Stomach (tissue), 9 donors: ENCODE results near the gene BTBD6. TPM values are rescaled to one million over a fixed set of nuclear protein-coding genes. Genes with fewer than 3 reads are reported as not detected.

Experiments used
- DNase-seq, 2 donors: peaks; one replicate each; pipeline versions ENCODE4 v3.0.0 to v3.0.0-alpha.2; 2013 to 2019
- H3K27ac ChIP-seq, 5 donors: fragments of 200-600 bp in 4 of 5; sonication (generic) in 4 of 5; one replicate each; pipeline ENCODE4 v1.5.1; 2013 to 2019; ENCODE audit warnings: mild to moderate bottlenecking in 1 of 5, moderate library complexity in 1 of 5
- H3K27me3 ChIP-seq, 3 donors: fragments of 200-600 bp; sonication (generic); one replicate each; pipeline ENCODE4 v1.5.1; 2017 to 2019; ENCODE audit warnings: mixed run types in 1 of 3
- H3K36me3 ChIP-seq, 4 donors: fragments of 200-600 bp; sonication (generic); 1 replicate in 3 of 4; 2 replicates in 1 of 4; pipeline ENCODE4 v1.5.1; 2016 to 2019
- H3K4me1 ChIP-seq, 4 donors: fragments of 200-600 bp; sonication (generic); one replicate each; pipeline ENCODE4 v1.5.1; 2016 to 2019
- H3K4me3 ChIP-seq, 4 donors: fragments of 200-600 bp; sonication (generic) in 3 of 4; one replicate each; pipeline ENCODE4 v1.5.1; 2016 to 2019; ENCODE audit warnings: mild to moderate bottlenecking in 1 of 4
- H3K9me3 ChIP-seq, 4 donors: fragments of 200-600 bp; sonication (generic); one replicate each; pipeline ENCODE4 v1.5.1; 2016 to 2019
- EP300 ChIP-seq: sonication (generic); formaldehyde crosslinking; IDR thresholded peaks from one replicate; pipeline ENCODE4 v1.6.1; 2017; ENCODE audit warnings: antibody characterized with exemption
- POLR2A ChIP-seq, 4 donors: fragments of 450-650 bp; IDR thresholded peaks; one replicate each; pipeline ENCODE4 v1.6.1; 2016; ENCODE audit warnings: antibody characterized with exemption in 4 of 4, control low read depth in 2 of 4, mild to moderate bottlenecking in 1 of 4, moderate library complexity in 1 of 4
- POLR2AphosphoS5 ChIP-seq, 3 donors: sonication (generic); formaldehyde crosslinking; IDR thresholded peaks; one replicate each; pipeline ENCODE4 v1.6.1; 2016; ENCODE audit warnings: antibody characterized with exemption in 3 of 3
- WGBS, 5 donors: extraction: QIAGEN DNeasy Blood & Tissue Kit in 3 of 5; methylation state at CpG; one replicate each; pipeline versions ENCODE4 v1.1.5 to v1.1.7; 2013 to 2018; 5-methylcytosine and 5-hydroxymethylcytosine counted together
- intact Hi-C: fragments of 100-400 bp; cut with DNase I; formaldehyde crosslinking; loops from one replicate; pipeline ENCODE4 v1.15.1; 2023; ENCODE audit warnings: low total_unique reads
- polyA plus RNA-seq, 3 donors: library from polyadenylated mRNA; stranded (reverse); fragments of 200-250 nt; gene quantifications; one replicate each; pipeline ENCODE4 v1.2.3, GENCODE V29; 2013
- total RNA-seq, 5 donors: library from RNA; depleted of rRNA; stranded (reverse); fragments of >200 nt; gene quantifications; one replicate each; pipeline versions ENCODE4 v1.1.0 to v1.2.3, GENCODE V29; 2014 to 2016
- TF ChIP-seq, protein P1 (sequence below), 7 experiments: fragments of 450-650 bp in 4 of 7; fragments of 200-600 bp in 3 of 7; sonication (generic) in 3 of 7; IDR thresholded peaks; one replicate each; pipeline ENCODE4 v1.5.1; 2016 to 2019; ENCODE audit warnings: antibody characterized with exemption in 7 of 7, control low read depth in 2 of 7, mild to moderate bottlenecking in 1 of 7
- donor health status: healthy with polysubstance abuse.
- donor health status: Bipolar disorder and iron deficiency.
- donor health status: healthy.

Gene BTBD6
- total and polyA plus RNA-seq, 8 donors = 13.4 to 55.0 (median 38.0) TPM

- Histone ChIP-seq H3K27me3 (no peaks in the 10 kb centered on the region), H3K36me3 (peaks cover 17 to 70% (median 64%) of the 10 kb centered on the region in 4 donors), H3K27ac (no peak overlapping the region), H3K9me3 (no peaks in the 10 kb centered on the region), H3K4me3 (no peak overlapping the region), H3K4me1 (peaks cover 0 to 12% (median 9%) of the 10 kb centered on the region in 4 donors)
- intact Hi-C loops = no loop called here
- TF ChIP-seq POLR2AphosphoS5 (IDR thresholded peaks at IDR 0.05) (no peak), POLR2A (IDR thresholded peaks at IDR 0.05) (no peak), EP300 (no peak)
- TF ChIP-seq, protein P1, sequence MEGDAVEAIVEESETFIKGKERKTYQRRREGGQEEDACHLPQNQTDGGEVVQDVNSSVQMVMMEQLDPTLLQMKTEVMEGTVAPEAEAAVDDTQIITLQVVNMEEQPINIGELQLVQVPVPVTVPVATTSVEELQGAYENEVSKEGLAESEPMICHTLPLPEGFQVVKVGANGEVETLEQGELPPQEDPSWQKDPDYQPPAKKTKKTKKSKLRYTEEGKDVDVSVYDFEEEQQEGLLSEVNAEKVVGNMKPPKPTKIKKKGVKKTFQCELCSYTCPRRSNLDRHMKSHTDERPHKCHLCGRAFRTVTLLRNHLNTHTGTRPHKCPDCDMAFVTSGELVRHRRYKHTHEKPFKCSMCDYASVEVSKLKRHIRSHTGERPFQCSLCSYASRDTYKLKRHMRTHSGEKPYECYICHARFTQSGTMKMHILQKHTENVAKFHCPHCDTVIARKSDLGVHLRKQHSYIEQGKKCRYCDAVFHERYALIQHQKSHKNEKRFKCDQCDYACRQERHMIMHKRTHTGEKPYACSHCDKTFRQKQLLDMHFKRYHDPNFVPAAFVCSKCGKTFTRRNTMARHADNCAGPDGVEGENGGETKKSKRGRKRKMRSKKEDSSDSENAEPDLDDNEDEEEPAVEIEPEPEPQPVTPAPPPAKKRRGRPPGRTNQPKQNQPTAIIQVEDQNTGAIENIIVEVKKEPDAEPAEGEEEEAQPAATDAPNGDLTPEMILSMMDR (IDR thresholded peaks at IDR 0.05) = no peak
- 93 to 96% (median 94%) methylated on average over 17 to 23 of the region's 23 CpGs for WGBS, 5 donors
- no peak for DNase-seq
These were observed 37.1 kb upstream of the BTBD6 start for GRCh38 chr14:105211086-105211757.

- no peaks in the 10 kb centered on the region for H3K27me3 ChIP-seq
- H3K27ac ChIP-seq = no peak overlapping the region
- no peak for DNase-seq
- H3K36me3 ChIP-seq = peaks cover 17 to 75% (median 69%) of the 10 kb centered on the region in 4 donors
- H3K4me3 ChIP-seq = no peak overlapping the region
- intact Hi-C loops = no loop called here
- no peak for TF ChIP-seq POLR2AphosphoS5 (IDR thresholded peaks at IDR 0.05)
- TF ChIP-seq EP300 = no peak
- TF ChIP-seq, protein P1 (IDR thresholded peaks at IDR 0.05) = no peak
- no peak for TF ChIP-seq POLR2A (IDR thresholded peaks at IDR 0.05)
- no peaks in the 10 kb centered on the region for H3K9me3 ChIP-seq
- peaks cover 0 to 11% (median 7%) of the 10 kb centered on the region in 4 donors for H3K4me1 ChIP-seq
- 87 to 96% (median 89%) methylated on average over 4 to 9 of the region's 9 CpGs; no CpG with 5 or more reads in 1 of the 5 donors for WGBS, 5 donors
These were observed 36.6 kb upstream of the BTBD6 start for GRCh38 chr14:105211758-105212089.

GRCh38 chr14:105212541-105213300, 35.6 kb upstream of the BTBD6 start:
- 85 to 95% (median 92%) methylated on average over 16 to 18 of the region's 18 CpGs for WGBS, 5 donors
- no peak for DNase-seq
- H3K9me3 ChIP-seq = no peaks in the 10 kb centered on the region
- H3K27me3 ChIP-seq = no peaks in the 10 kb centered on the region
- H3K36me3 ChIP-seq = peaks cover 24 to 85% (median 79%) of the 10 kb centered on the region in 4 donors
- TF ChIP-seq POLR2AphosphoS5 (IDR thresholded peaks at IDR 0.05) = no peak
- TF ChIP-seq, protein P1 (IDR thresholded peaks at IDR 0.05) = no peak
- no peak for TF ChIP-seq POLR2A (IDR thresholded peaks at IDR 0.05)
- TF ChIP-seq EP300 = no peak
- peaks cover 0 to under 1% (median 0%) of the 10 kb centered on the region in 4 donors for H3K4me1 ChIP-seq
- H3K4me3 ChIP-seq = no peak overlapping the region
- intact Hi-C loops = no loop called here
- H3K27ac ChIP-seq = no peak overlapping the region

DNA sequence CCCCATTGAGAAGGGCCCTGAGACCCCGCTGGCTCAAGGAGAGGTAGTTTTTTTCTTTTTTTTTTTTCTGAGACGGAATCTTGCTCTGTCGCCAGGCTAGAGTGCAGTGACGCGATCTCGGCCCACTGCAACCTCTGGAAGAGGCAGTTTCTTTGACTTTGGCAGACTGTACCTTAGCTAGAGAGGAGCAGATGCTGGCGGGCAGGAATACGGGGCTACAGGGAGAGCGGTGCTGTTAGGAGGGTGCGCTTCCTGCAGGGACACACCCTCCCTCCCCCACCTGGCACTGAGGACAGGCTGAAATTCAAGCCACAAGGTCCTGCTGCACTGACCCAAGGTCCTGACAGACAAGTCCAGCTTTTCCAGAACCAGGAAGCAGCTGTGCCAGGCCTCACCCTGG, 35.0 kb upstream of the BTBD6 start:
- TF ChIP-seq EP300 (no peak), POLR2AphosphoS5 (IDR thresholded peaks at IDR 0.05) (no peak), POLR2A (IDR thresholded peaks at IDR 0.05) (no peak)
- TF ChIP-seq, protein P1 (IDR thresholded peaks at IDR 0.05) = no peak
- no peaks in the 10 kb centered on the region for H3K4me1 ChIP-seq
- no peak overlapping the region for H3K4me3 ChIP-seq
- no peaks in the 10 kb centered on the region for H3K9me3 ChIP-seq
- H3K36me3 ChIP-seq = peaks cover 29 to 92% (median 86%) of the 10 kb centered on the region in 4 donors
- 86 to 93% (median 92%) methylated on average over 9 to 10 of the region's 10 CpGs for WGBS, 5 donors
- H3K27ac ChIP-seq = no peak overlapping the region
- DNase-seq = no peak
- intact Hi-C loops = no loop called here
- no peaks in the 10 kb centered on the region for H3K27me3 ChIP-seq
